D721Med (cell line): ENCODE data around the gene LRRC8E.

ENCODE experiments used
- DNase-seq: peaks from one replicate; pipeline ENCODE4 v3.0.0; 2011; ENCODE audit warnings: low spot score; ENCODE audit not compliant: insufficient read length
- FAIRE-seq: peaks from 2 replicates; lab custom pipeline; 2011; peaks lifted over from hg19 to GRCh38; lab: Jason Lieb, UNC
- CTCF ChIP-seq: IDR thresholded peaks from 2 replicates; pipeline ENCODE4 v1.5.1; 2012; ENCODE audit warnings: mild to moderate bottlenecking, control low read depth; ENCODE audit not compliant: insufficient read depth; ENCODE audit errors: missing control alignments

The LRRC8E gene

GRCh38 chr19:7903244-7904073 is 15.1 kb downstream of the LRRC8E start, which contains the start of gene MAP2K7:
Gene MAP2K7, plus strand, starts transcription at chr19:7903877. Its CDS starts 68 bp downstream, at chr19:7903945.
- FAIRE-seq (peak; percentile 29), DNase-seq (peak; percentile 96)
- TF ChIP-seq CTCF = peak; percentile 80

GRCh38 chr19:7904074-7905020 is 16.0 kb downstream of the LRRC8E start:
- DNase-seq (no peak), FAIRE-seq (no peak)

GRCh38 chr19:7905268-7905667 is 17.0 kb downstream of the LRRC8E start:
- FAIRE-seq (no peak), DNase-seq (no peak)
- TF ChIP-seq CTCF = no peak

More at GRCh38 chr19:7904074-7905020, 16.0 kb downstream of the LRRC8E start:
- no peak for TF ChIP-seq CTCF

GRCh38 chr19:7905859-7906258 is 17.5 kb downstream of the LRRC8E start:
- no peak for FAIRE-seq
- DNase-seq = no peak
- TF ChIP-seq CTCF = no peak

GRCh38 chr19:7907122-7907521 is 18.8 kb downstream of the LRRC8E start:
- FAIRE-seq (no peak), DNase-seq (no peak)
- TF ChIP-seq CTCF = no peak

- DNase-seq (no peak), FAIRE-seq (no peak)
- TF ChIP-seq CTCF = no peak
Observed at GRCh38 chr19:7907544-7907943, 19.2 kb downstream of the LRRC8E start.
